Measurements from ENCODE around the gene NEURL3. TPM values are rescaled to one million over a fixed set of nuclear protein-coding genes. Genes with fewer than 3 reads are reported as not detected.

The NEURL3 gene
- total and polyA plus RNA-seq, 2 donors (not counting 1 experiment from before 2014, with no cell fraction given): not detected

- peak overlapping the region; percentile 53 to 85 (median 76) for H3K4me3 ChIP-seq (ENCODE audit: control extremely low read depth in 1 of 5, extremely low read depth in 1 of 5, insufficient read depth in 1 of 5, low read depth in 2 of 5, low read length in 4 of 5)
- H3K27ac ChIP-seq (ENCODE audit: low read length in 2 of 2): peak overlapping the region; percentile 81 to 94
- H3K27me3 ChIP-seq (replicated peaks in 1 of 4; ENCODE audit: control extremely low read depth in 1 of 4, control insufficient read depth in 3 of 4, insufficient read depth in 4 of 4, low read length in 3 of 4): no peaks in the 10 kb centered on the region
- no peaks in the 10 kb centered on the region for H3K9me3 ChIP-seq (ENCODE audit: control extremely low read depth in 1 of 3, control insufficient read depth in 2 of 3, insufficient read depth in 1 of 3, low read length in 2 of 3)
- H3K79me2 ChIP-seq (ENCODE audit: control insufficient read depth, insufficient read depth, low read length): peaks cover 49% of the 10 kb centered on the region
- Mint-ChIP-seq H3K27me3 (no peaks in the 10 kb centered on the region), H3K27ac (peak overlapping the region; percentile 97), H3K4me1 (peaks cover 39% of the 10 kb centered on the region), H3K9me3 (ENCODE audit: insufficient read depth) (no peaks in the 10 kb centered on the region), H3K4me3 (peak overlapping the region; percentile 83)
- ChIA-PET POLR2A (interaction anchor here (3.0 to 3.4 kb wide), 2 partner anchors 10 to 16 kb away, joined by 12 to 27 read pairs; no protein-coding TSS in a partner anchor), CTCF (interaction anchor here (0.6 to 6.1 kb wide), 9 partner anchors 10 to 271 kb away, joined by 3 to 53 read pairs (median 5); no protein-coding TSS in a partner anchor)
- 4% methylated on average over 33 of the region's 36 CpGs for WGBS (ENCODE audit: insufficient coverage)
- peak overlapping the region; percentile 95 for H3K4me2 ChIP-seq (replicated peaks; ENCODE audit: low read depth, low read length, poor library complexity, severe bottlenecking)
- peaks cover 47% of the 10 kb centered on the region for H4K20me1 ChIP-seq (ENCODE audit: control insufficient read depth, insufficient read depth, low read length, poor library complexity, severe bottlenecking)
- peak overlapping the region; percentile 48 for H2AFZ ChIP-seq (ENCODE audit: insufficient read depth, low read depth, low read length, poor library complexity, severe bottlenecking)
- DNase-seq: peak; percentile 76
- peak; percentile 35 for ATAC-seq (ENCODE audit: low read depth)
- TF ChIP-seq CTCF (IDR thresholded peaks at IDR 0.05): no peak
- no peak for TF ChIP-seq EZH2 (IDR thresholded peaks at IDR 0.05; ENCODE audit: borderline replicate concordance, insufficient read depth, low read depth, low read length, poor library complexity, severe bottlenecking)
- peaks cover 32 to 42% of the 10 kb centered on the region in 2 donors for H3K4me1 ChIP-seq (ENCODE audit: control insufficient read depth in 2 of 2, insufficient read depth in 2 of 2, low read length in 2 of 2)
- intact Hi-C loops (cut with micrococcal nuclease): loop anchor here (1.0 to 10.0 kb wide), 10 partner anchors 16 to 393 kb away; partner anchors contain the start of genes ANKRD39, CIAO1, CNNM3 and CNNM4
- peaks cover 0 to 9% of the 10 kb centered on the region in 2 experiments for H3K36me3 ChIP-seq (replicated peaks in 1 of 2; ENCODE audit: control extremely low read depth in 1 of 2, control insufficient read depth in 1 of 2, extremely low read depth in 1 of 2, insufficient read depth in 2 of 2, low read length in 1 of 2)
- H3K9ac ChIP-seq (ENCODE audit: low read length): peak overlapping the region; percentile 87
Observed at GRCh38 chr2:96537734-96538486, 32.8 kb upstream of the NEURL3 start.

Data from B cell (primary cell).